Chondrocyte (in vitro differentiated cells): ENCODE results near the gene WWOX. TPM values are rescaled to one million over a fixed set of nuclear protein-coding genes. Genes with fewer than 3 reads are reported as not detected.

Source experiments
- DNase-seq: peaks from one replicate; pipeline ENCODE4 v3.0.0; 2021; ENCODE audit warnings: mixed read lengths, low spot score
- H3K27ac Mint-ChIP-seq: one replicate; pipeline ENCODE4 v1.8.0; 2021; ENCODE audit warnings: mild to moderate bottlenecking, moderate library complexity, mixed read lengths; ENCODE audit not compliant: unreplicated experiment
- H3K27me3 Mint-ChIP-seq: 2 replicates; pipeline ENCODE4 v1.8.0; 2021; ENCODE audit warnings: low read depth, mixed read lengths
- H3K36me3 Mint-ChIP-seq: 2 replicates; pipeline ENCODE4 v1.8.0; 2021; ENCODE audit warnings: low read depth, mixed read lengths
- H3K4me1 Mint-ChIP-seq: 2 replicates; pipeline ENCODE4 v1.8.0; 2021; ENCODE audit warnings: low read depth, mild to moderate bottlenecking, mixed read lengths
- H3K4me3 Mint-ChIP-seq: one replicate; pipeline ENCODE4 v1.8.0; 2021; ENCODE audit warnings: mild to moderate bottlenecking, moderate library complexity, mixed read lengths; ENCODE audit not compliant: unreplicated experiment
- H3K9me3 Mint-ChIP-seq: 2 replicates; pipeline ENCODE4 v1.8.0; 2021; ENCODE audit warnings: low read depth, mixed read lengths
- CTCF ChIP-seq: fragments of 200-600 bp; sonication (generic); IDR thresholded peaks from 2 replicates; pipeline ENCODE4 v1.5.0; 2021; ENCODE audit warnings: antibody characterized with exemption, mild to moderate bottlenecking, moderate library complexity
- total RNA-seq: library from RNA; stranded (reverse); gene quantifications from 3 replicates; pipeline ENCODE4 v1.2.1, GENCODE V29; 2021

The WWOX gene
- total RNA-seq, 1 donor from 2014 or later, result 12.1 TPM

DNA sequence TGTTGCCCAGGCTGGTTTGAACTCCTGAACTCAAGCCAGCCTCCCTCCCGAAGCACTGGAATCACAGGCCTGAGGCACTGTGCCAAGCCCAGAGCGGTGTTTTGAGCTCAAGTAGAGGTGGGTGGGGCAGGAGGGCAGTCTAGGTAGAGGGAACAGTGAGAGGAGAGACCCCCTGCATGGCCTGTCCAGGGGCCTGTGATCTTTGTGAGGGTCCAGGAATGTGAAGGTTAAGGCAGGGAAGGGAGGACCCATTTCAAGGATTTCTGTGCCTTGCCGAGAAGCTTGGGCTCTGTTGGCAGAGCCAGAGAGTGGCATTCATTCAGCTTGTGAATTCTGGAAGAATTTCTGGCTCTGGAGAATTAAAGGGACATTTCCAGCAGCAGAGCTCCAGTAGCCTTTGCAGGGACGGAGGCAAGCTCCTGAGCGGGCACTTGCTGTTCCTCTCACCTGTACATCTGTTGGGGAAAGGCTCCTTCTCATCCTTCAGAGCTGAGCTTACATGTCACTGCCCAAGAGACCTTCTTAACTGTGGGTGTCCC lies 2.7 kb downstream of the WWOX start:
- DNase-seq, result no peak
- H3K27me3 Mint-ChIP-seq, result no peaks in the 10 kb centered on the region
- no peaks in the 10 kb centered on the region for H3K36me3 Mint-ChIP-seq
- TF ChIP-seq CTCF, result no peak
- H3K27ac Mint-ChIP-seq, result no peak overlapping the region
- no peaks in the 10 kb centered on the region for H3K9me3 Mint-ChIP-seq
- H3K4me1 Mint-ChIP-seq, result peaks cover 16% of the 10 kb centered on the region
- H3K4me3 Mint-ChIP-seq, result no peak overlapping the region

DNA sequence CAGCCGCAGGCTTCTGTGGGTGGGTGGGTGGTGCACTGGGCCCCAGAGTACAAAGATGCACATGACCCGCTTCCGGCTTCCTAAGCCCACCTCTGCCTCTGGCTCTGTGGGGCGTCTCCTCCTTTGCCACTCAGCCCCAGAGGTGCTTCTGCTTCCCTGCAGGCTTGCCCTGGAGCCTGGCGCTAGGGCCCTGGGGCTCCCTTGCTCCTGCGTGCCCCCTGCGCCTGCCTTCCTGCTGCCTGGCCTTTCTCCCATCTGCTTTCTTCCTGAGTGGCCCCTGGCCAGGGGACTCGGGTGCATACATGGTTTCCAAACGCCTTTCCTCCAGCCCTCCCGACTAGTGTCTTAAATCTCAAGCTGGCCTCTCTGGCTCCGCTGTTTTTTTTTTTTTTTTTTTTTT lies 3.4 kb downstream of the WWOX start:
- Mint-ChIP-seq H3K27me3 (no peaks in the 10 kb centered on the region), H3K4me1 (peaks cover 16% of the 10 kb centered on the region), H3K27ac (no peak overlapping the region), H3K36me3 (no peaks in the 10 kb centered on the region), H3K9me3 (no peaks in the 10 kb centered on the region), H3K4me3 (no peak overlapping the region)
- TF ChIP-seq CTCF, result no peak
- DNase-seq, result no peak

DNA sequence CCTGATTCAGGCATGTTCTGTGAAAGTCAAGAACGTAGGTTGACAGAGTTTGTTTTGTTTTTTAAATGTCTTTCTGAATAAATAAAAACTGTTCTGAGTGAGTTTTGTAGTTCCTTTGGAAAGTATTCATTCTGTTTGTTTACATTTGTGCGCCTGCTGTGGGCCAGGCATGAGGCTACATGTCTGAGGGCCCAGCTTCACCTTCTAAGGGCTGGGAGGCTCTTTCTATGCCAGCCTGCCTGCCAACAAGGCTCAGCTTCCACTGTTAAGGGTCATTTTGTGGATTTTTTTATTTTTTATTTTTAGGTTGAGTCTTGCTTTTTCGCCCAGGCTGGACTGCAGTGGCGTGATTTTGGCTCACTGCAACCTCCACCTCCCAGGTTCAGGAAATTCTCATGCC lies 6.1 kb downstream of the WWOX start:
- Mint-ChIP-seq H3K4me1 (peaks cover 5% of the 10 kb centered on the region), H3K9me3 (no peaks in the 10 kb centered on the region), H3K4me3 (no peak overlapping the region), H3K27ac (no peak overlapping the region), H3K36me3 (peaks cover 5% of the 10 kb centered on the region), H3K27me3 (no peaks in the 10 kb centered on the region)
- DNase-seq, result no peak
- no peak for TF ChIP-seq CTCF

- no peak for TF ChIP-seq CTCF
- H3K9me3 Mint-ChIP-seq, result no peaks in the 10 kb centered on the region
- no peaks in the 10 kb centered on the region for H3K27me3 Mint-ChIP-seq
- no peak for DNase-seq
- peaks cover 4% of the 10 kb centered on the region for H3K4me1 Mint-ChIP-seq
- H3K4me3 Mint-ChIP-seq, result no peak overlapping the region
- peaks cover 5% of the 10 kb centered on the region for H3K36me3 Mint-ChIP-seq
- H3K27ac Mint-ChIP-seq, result no peak overlapping the region
Observed at GRCh38 chr16:78106686-78107085, 7.2 kb downstream of the WWOX start.

DNA sequence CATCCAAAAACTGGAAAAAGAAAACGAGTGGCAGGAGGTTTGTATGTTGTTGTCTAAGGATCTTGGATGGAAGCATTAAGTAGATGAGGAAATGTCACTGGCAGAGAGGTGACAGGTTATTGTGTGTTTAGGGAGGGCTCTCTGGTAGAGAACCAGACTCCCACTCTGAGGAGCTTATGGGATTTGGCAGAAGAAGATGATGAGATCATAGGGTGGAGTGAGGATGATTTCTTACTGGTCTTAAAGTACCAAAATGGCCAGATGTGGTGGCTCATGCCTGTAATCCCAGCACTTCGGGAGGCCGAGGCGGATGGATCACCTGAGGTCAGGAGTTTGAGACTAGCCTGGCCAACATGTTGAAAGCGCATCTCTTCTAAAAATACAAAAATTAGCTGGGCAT lies 9.0 kb downstream of the WWOX start:
- no peaks in the 10 kb centered on the region for H3K9me3 Mint-ChIP-seq
- peaks cover 4% of the 10 kb centered on the region for H3K4me1 Mint-ChIP-seq
- no peak for DNase-seq
- H3K4me3 Mint-ChIP-seq, result no peak overlapping the region
- no peak overlapping the region for H3K27ac Mint-ChIP-seq
- H3K27me3 Mint-ChIP-seq, result no peaks in the 10 kb centered on the region
- no peak for TF ChIP-seq CTCF
- peaks cover 6% of the 10 kb centered on the region for H3K36me3 Mint-ChIP-seq
